ENCODE results near the gene KHDC4. TPM values are rescaled to one million over a fixed set of nuclear protein-coding genes. Genes with fewer than 3 reads are reported as not detected.

KHDC4 gene
- total RNA-seq, 1 experiment from 2014 or later, result 57.7 TPM

- H2AK5ac ChIP-seq (ENCODE audit: insufficient read length, low read length), result no peak overlapping the region
- Mint-ChIP-seq H3K27me3 (ENCODE audit: low read depth) (no peaks in the 10 kb centered on the region; the same call in none of the 2 replicates), H3K36me3 (ENCODE audit: insufficient read depth in 1 of 3, low read depth in 3 of 3) (peaks cover 9 to 23% (median 9%) of the 10 kb centered on the region in 3 experiments; a peak in 5 of 7 replicates), H3K4me3 (no peak overlapping the region), H3K9me3 (no peaks in the 10 kb centered on the region), H3K27ac (peak overlapping the region in 1 of 3 experiments; percentile 34; a peak in 1 of 7 replicates), H3K4me1 (peaks cover 28 to 34% of the 10 kb centered on the region in 2 experiments)
- no peaks in the 10 kb centered on the region for H3K79me1 ChIP-seq (ENCODE audit: insufficient read depth, low read depth, low read length, poor library complexity, severe bottlenecking)
- no peak overlapping the region for H3K27ac ChIP-seq (ENCODE audit: insufficient read length, low read depth, low read length)
- no peak overlapping the region for H2BK15ac ChIP-seq (ENCODE audit: low read depth, low read length)
- H4K8ac ChIP-seq (replicated peaks; ENCODE audit: insufficient read length, low read depth, low read length), result no peak overlapping the region
- WGBS (ENCODE audit: extremely low coverage, insufficient read length, low lambda C conversion rate), result no CpG with 5 or more reads among the region's 11 CpGs
- H4K20me1 ChIP-seq (ENCODE audit: control insufficient read depth, insufficient read depth, insufficient read length), result no peaks in the 10 kb centered on the region
- H3T11ph ChIP-seq (ENCODE audit: low read length), result no peak overlapping the region
- H4K91ac ChIP-seq (ENCODE audit: insufficient read length, low read depth, low read length), result no peak overlapping the region
- no peaks in the 10 kb centered on the region for H3K79me2 ChIP-seq (ENCODE audit: insufficient read depth, low read length)
- no peak overlapping the region for H2BK5ac ChIP-seq (ENCODE audit: insufficient read length, low read length)
- no peak overlapping the region for H3K4me2 ChIP-seq (ENCODE audit: insufficient read depth, insufficient read length, low read length)
- no peak overlapping the region for H3K9ac ChIP-seq (ENCODE audit: extremely low read depth, insufficient read length, low read length)
- no peak overlapping the region for H3K23ac ChIP-seq (ENCODE audit: insufficient read length, low read depth, low read length)
- DNase-seq, result no peak
- H2BK20ac ChIP-seq (ENCODE audit: low read depth, low read length, poor library complexity, severe bottlenecking), result no peak overlapping the region
- no peaks in the 10 kb centered on the region for H3K4me1 ChIP-seq (ENCODE audit: insufficient read depth, low read length)
- no peaks in the 10 kb centered on the region for H3K9me3 ChIP-seq (ENCODE audit: control insufficient read depth, low read depth, low read length)
- H3K27me3 ChIP-seq (ENCODE audit: insufficient read depth, low read length), result no peaks in the 10 kb centered on the region
- H2BK12ac ChIP-seq (ENCODE audit: insufficient read length, low read depth, low read length), result no peak overlapping the region
- H3K56ac ChIP-seq (ENCODE audit: insufficient read length, low read depth, low read length), result no peak overlapping the region
- TF ChIP-seq CTCF (conservative IDR thresholded peaks at IDR 0.05), result no peak
- no peak overlapping the region for H4K5ac ChIP-seq (ENCODE audit: insufficient read length, low read depth, low read length)
- no peak overlapping the region for H3K18ac ChIP-seq (ENCODE audit: insufficient read length, low read depth, low read length)
- no peak overlapping the region for H3K14ac ChIP-seq (ENCODE audit: insufficient read depth, low read length)
- H3K23me2 ChIP-seq (ENCODE audit: insufficient read length, low read depth, low read length, poor library complexity, severe bottlenecking), result no peaks in the 10 kb centered on the region
- no peak overlapping the region for H3K4ac ChIP-seq (ENCODE audit: low read depth, low read length)
- no peak overlapping the region for H2BK120ac ChIP-seq (ENCODE audit: low read depth, low read length, poor library complexity, severe bottlenecking)
- H2AFZ ChIP-seq (ENCODE audit: low read length), result no peak overlapping the region
Observed at GRCh38 chr1:155942578-155943141, 8.4 kb upstream of the KHDC4 start.

Measured in H9 (cell line).